ENCODE results near the gene STOML1.

Gene STOML1, protein sequence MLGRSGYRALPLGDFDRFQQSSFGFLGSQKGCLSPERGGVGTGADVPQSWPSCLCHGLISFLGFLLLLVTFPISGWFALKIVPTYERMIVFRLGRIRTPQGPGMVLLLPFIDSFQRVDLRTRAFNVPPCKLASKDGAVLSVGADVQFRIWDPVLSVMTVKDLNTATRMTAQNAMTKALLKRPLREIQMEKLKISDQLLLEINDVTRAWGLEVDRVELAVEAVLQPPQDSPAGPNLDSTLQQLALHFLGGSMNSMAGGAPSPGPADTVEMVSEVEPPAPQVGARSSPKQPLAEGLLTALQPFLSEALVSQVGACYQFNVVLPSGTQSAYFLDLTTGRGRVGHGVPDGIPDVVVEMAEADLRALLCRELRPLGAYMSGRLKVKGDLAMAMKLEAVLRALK

DNA sequence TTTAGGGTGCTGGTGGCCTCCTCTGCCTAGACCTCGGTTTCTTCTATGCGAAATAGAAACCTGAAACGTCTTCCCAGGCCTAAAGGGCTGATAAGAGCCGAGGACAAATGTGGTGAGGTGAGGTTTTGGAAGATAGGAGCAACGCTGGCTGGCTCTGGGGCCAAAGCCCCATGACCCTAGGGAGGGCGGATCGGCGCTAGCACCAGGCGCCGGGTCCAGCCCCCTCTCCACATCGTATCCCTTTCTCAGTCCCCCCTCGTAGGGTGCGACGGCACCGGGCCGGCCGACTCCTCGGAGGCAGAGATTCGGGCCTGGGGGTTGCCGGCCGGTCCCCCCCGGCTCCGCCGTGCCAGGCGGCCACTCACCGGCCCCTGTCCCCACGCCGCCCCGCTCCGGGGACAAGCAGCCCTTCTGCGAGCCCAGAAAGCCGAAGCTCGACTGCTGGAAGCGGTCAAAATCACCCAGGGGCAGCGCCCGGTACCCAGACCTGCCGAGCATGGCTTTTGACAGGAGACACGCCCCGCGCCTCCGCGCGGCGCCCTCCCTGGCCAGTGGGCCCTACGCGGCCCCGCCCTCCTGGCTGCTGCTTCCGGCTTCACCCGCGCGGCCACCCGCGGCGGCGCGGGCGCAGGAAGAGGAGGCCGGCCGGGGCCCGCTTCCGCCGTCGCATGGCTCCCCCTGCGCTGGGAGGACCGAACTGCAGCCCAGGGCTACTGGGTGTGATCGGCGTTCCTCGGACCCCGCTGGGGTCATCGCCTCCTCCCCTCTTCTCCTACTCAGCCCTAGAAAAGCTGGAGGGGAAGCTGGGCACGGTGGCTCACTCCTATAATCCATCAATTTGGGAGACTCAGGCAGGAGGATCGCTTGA, at the start of gene STOML1:
Gene STOML1 (minus strand): TSS at position 570 of the 868 bp plus-strand sequence. CDS start 72 bp downstream, at position 498.
- TF ChIP-seq GATA3 (IDR thresholded peaks at IDR 0.05; ENCODE audit: low read depth, low read length) (no peak), GATA2 (IDR thresholded peaks at IDR 0.05; ENCODE audit: low read depth, low read length) (no peak)

DNA sequence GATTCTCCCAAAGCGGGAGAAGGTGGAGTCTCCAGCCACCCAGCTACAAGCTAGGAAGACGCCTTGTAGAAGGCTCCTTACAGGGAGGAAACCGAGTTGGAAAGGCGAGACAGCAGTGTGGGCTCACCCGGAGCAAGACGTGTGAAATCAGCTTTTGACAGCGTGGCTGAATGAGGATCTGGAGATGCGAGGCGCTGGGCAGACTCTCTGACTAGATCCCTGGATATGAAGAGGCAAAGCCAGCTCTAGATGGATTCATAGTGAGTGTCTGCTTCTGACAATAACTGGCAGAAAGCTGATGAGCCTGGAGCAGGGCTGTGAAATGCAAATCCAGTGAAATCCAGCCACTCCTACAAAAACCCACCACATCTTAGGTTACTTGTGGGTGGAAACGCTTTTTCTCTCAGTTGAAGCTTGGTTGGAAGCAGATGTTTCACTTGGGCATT, 49.2 kb upstream of the STOML1 start:
- TF ChIP-seq GATA2 (IDR thresholded peaks at IDR 0.05; ENCODE audit: low read depth, low read length), result no peak
- TF ChIP-seq GATA3 (IDR thresholded peaks at IDR 0.05; ENCODE audit: low read depth, low read length), result no peak

DNA sequence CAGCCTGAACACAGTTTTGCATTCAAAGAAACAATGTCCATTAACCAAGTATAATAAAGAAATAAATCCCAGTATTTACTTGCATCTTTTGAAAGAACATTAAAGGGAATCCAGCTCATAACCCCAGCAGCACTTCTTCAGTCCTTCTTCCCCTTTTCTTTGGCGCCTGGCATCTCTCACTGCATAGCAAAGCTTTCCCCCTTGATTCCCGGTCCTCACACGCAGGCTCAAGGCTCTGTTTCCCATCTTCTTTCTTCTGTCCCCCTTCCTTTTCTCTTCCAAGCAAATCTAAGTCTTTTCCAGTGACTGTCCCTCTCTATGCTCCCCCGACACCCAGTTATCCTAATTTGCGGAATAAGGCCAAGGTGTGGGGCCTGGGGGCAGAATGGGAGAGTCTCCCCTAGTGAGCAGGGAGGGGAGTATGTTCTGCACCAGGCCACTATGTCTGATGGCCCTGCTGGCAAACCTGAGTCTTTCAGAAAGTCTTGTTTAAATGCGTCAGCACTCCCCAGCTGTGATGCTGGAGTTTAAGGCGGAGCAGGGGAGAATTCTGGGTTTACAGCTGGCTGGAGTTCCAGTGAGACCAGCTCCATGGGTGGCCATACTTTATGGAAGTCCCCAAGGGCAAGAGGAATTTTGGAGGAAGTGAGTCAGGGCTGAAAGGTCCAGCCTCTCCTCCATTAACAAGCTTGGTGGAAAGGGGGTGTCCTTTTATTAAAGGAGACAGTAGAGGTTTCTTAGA, 48.2 kb upstream of the STOML1 start:
- TF ChIP-seq GATA2 (IDR thresholded peaks at IDR 0.05; ENCODE audit: low read depth, low read length) (no peak), GATA3 (IDR thresholded peaks at IDR 0.05; ENCODE audit: low read depth, low read length) (no peak)

DNA sequence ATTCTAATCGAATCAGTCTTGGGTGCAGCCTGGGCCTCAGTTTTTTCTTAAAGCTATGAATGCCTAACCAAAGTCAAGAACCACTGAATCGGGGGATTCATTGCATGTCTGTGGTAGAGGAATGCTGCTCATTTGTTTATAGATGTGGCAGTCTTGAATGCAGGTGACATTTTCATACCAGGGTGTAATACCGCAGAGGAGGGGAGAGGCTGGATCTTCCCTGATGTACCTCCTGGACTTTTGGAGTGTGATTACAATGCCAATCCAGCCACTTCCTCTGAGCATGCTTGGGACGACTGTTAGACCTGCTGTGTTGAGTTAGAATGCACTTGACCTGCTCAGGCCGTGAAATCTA, 47.5 kb upstream of the STOML1 start:
- TF ChIP-seq GATA3 (IDR thresholded peaks at IDR 0.05; ENCODE audit: low read depth, low read length), result no peak

DNA sequence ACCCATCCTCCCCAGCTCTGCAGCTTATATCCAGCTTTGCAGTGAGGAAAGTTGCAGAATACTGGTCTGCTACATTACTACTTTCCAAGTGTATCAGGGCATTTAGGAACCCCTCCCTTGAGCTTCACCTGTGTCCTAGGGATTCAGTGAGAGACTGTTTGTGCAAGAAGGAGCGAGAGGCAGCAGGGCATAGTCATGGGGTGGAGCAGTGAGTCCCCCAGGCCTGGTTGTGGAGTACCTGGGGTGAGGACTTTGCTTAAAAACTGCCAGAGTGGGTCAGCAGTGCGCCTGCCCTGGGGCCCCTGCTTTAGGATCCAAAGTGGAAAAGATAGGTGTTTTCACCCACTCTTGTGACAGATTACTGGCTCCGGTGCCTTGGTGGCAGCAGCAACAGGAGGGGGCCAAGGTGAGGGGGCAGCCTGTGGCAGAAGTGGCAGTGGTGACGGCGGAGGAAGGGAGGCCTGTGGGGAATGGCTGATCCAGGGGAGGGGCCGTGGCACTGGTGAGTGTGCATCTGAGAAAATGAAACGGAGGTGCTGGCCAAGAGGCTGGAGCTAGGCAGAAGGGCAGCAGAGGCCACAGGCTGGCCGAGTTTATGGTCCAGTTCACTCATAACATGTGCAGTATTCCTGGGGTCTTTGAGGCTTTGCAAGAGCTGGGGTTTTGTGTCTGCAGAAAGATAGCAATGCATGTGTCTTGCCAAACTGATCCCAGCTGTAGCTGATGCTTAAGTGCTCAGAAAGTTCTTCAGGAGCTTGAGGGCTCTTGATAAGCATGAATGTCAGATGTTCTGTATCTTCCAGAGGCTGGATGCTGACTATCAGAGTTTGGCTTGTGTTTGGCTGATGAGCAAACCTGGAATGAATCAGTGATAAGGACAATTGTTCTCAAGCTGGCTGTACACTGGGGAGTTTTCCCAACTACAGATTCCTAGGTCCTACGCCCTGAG, 46.9 kb upstream of the STOML1 start:
- TF ChIP-seq GATA2 (IDR thresholded peaks at IDR 0.05; ENCODE audit: low read depth, low read length) (no peak), GATA3 (IDR thresholded peaks at IDR 0.05; ENCODE audit: low read depth, low read length) (no peak)

DNA sequence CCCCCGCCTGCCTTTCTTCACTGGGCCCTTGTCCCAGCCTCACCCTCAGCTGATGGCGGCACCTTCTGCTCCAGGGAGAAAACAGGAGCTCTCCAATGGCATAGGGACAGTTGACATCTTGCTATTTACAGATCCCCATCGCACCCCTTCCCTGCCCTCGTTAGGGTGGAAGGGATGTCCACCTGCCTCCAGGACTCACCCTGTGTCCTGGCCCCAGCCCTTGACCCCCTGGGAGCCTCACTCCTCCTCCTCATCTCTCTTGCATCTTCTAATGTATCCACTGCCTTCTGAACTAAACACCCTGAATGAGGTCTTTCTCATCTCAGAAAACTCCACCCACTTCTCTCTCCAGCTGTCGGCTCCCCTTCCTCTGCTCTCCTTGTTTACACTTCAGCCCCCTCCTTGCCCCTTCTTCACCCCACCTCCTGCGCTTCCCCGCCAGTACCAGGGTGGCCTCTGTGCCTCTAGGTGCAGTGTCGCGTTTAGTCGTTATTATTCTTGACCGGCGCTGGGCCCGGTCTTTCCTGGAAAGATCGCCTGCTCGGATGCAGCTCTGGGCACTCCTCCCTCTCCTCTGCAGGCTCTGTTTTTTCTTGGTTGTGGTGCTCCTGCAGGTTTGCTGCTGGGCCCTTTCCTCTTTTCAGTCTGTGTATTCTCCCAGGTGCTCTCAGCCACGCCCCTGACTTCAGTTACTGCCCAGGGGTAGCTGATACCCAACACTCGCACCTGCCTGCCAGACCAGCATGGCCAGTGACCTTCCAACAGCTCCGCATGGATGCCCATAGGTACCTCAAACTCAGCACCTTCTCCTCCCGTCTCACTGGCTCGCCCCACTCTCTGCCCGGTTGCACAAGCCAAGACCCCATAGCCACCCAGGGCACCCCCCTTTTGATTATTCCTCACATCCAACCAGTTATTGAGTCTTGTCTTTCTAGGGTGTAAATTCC, 45.3 kb upstream of the STOML1 start:
- TF ChIP-seq GATA3 (IDR thresholded peaks at IDR 0.05; ENCODE audit: low read depth, low read length) (no peak), GATA2 (IDR thresholded peaks at IDR 0.05; ENCODE audit: low read depth, low read length) (no peak)

DNA sequence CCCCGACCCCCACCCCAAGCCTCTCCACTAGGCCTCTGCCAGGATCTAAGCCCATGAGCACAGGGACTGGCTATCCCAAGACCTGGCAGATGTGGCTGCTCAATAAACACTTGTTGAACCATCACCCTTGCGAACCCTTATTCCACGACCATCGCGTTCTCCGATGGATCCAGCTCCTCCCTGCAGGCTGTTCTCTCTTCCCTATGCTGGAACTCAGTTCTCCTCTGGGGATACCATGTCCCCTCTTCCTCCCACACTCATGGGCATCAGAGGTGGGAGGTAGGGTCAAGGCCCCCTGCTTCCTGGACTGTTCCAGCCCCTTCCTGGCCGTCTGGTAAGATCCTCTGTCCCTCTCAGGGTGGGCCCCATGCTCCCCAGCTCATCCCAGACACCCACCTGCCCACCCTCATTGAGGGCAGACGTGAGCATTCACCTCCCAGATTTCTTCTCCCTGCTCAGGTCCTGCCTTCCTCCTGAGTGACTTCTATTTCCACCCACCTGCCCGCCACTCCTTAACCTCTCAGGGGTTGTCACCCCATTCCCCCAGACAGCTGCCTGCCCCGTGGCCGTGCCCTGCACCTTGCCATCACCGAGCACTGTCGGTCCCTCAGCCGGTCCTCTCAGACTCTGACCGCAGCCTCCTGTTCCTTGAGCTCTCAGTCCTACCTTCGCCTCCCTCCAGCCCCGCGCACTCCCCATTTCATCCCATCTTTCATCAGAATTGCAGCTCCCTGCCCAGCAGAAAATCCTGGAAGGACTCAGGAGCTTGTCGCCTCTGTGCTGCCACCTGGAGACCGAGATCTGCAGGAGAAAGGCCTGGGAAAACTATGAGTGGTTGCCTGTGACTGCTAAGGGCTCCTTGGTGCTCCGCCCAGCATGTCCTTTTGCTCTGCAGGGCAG, 44.4 kb upstream of the STOML1 start:
- TF ChIP-seq GATA2 (IDR thresholded peaks at IDR 0.05; ENCODE audit: low read depth, low read length) (no peak), GATA3 (IDR thresholded peaks at IDR 0.05; ENCODE audit: low read depth, low read length) (no peak)

DNA sequence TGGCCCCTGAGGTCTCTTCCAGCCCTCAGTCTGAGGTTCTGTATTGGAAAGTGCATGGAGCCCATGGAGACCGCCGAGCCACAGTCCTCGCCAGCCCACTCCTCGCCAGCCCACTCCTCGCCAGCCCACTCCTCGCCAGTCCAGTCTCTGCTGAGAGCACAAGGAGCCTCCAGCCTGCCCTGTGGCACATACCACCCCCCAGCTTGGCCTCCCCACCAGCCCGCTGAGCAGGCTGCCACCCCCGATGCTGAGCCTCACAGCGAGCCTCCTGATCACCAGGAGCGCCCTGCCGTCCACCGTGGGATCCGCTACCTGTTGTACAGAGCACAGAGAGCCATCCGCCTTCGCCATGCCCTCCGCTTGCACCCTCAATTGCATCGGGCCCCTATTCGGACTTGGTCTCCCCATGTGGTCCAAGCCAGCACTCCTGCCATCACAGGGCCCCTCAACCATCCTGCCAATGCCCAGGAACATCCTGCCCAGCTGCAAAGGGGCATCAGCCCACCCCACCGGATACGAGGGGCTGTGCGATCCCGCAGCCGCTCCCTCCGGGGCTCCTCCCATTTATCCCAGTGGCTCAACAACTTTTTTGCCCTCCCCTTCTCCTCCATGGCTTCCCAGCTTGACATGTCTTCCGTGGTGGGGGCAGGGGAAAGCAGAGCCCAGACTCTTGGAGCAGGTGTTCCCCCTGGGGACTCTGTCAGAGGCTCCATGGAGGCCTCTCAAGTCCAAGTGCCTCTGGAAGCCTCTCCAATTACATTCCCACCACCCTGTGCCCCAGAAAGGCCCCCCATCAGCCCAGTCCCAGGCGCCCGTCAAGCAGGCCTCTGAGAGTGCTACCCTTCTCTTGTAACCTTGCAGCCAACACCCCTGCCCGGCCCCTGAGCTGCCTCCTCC, 43.3 kb upstream of the STOML1 start:
- TF ChIP-seq GATA2 (IDR thresholded peaks at IDR 0.05; ENCODE audit: low read depth, low read length) (no peak), GATA3 (IDR thresholded peaks at IDR 0.05; ENCODE audit: low read depth, low read length) (no peak)

DNA sequence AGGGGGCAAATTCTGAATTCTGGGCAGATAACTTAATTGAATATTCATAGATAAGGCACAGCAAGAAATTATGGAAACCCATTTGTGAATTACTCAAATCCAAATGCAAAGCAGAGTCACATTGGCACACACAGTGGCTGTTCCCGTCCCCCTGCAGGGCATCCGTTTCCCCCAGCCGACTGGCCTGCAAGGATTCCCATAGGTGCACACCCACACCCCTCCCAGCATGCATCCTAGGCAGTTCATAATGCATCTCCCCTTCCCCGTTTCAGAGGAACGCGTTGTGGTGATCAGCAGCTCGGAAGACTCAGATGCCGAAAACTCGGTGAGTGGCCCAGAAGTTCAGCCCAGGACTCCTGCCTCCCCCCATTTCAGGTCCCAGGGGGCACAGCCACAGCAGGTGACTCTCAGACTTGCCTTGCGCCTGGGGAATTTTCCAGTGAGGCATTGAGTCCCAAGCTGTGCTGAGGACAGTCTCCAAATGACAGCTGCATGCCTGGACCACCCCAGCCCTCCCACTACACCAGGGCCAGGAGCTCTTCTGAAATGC, 42.2 kb upstream of the STOML1 start:
- TF ChIP-seq GATA2 (IDR thresholded peaks at IDR 0.05; ENCODE audit: low read depth, low read length) (no peak), GATA3 (IDR thresholded peaks at IDR 0.05; ENCODE audit: low read depth, low read length) (no peak)

All from SH-SY5Y (cell line).